ENCODE measurements around the gene PLXNB1. TPM values are rescaled to one million over a fixed set of nuclear protein-coding genes. Genes with fewer than 3 reads are reported as not detected.
A peak's percentile ranks its signal among the peaks of the same experiment; 100 is the strongest.
"Not testable (repeated sequence)": the region's sequence is repeated elsewhere in the genome, so short reads cannot be mapped to it uniquely, and the experiment has no call there.

PLXNB1 gene
- total RNA-seq, 2 experiments from 2014 or later: 1.8 to 4.0 TPM

GRCh38 chr3:48470286-48470685 is 40.4 kb upstream of the PLXNB1 start:
- ATAC-seq (no peak), DNase-seq (no peak)
- CTCF ChIA-PET: interaction anchor here (1.0 to 9.7 kb wide), 5 partner anchors 31 to 88 kb away, joined by 3 to 101 read pairs (median 3); partner anchors contain the start of genes CCDC51 and SHISA5
- H3K4me1 Mint-ChIP-seq: peaks cover 64% of the 10 kb centered on the region
- H3K27ac Mint-ChIP-seq: peak overlapping the region; percentile 85
- H3K27me3 Mint-ChIP-seq: no peaks in the 10 kb centered on the region
- H3K9me3 Mint-ChIP-seq (ENCODE audit: low read depth): no peaks in the 10 kb centered on the region
- peak overlapping the region; percentile 55 for H3K4me3 Mint-ChIP-seq
- peaks cover 51% of the 10 kb centered on the region for H3K36me3 Mint-ChIP-seq

- DNase-seq (no peak), ATAC-seq (no peak)
- Mint-ChIP-seq H3K36me3 (peaks cover 47% of the 10 kb centered on the region), H3K27me3 (no peaks in the 10 kb centered on the region), H3K4me3 (peak overlapping the region; percentile 31), H3K9me3 (ENCODE audit: low read depth) (no peaks in the 10 kb centered on the region), H3K4me1 (peaks cover 59% of the 10 kb centered on the region), H3K27ac (peak overlapping the region; percentile 85)
- CTCF ChIA-PET: interaction anchor here (1.6 to 9.7 kb wide), 3 partner anchors 31 to 38 kb away, joined by 4 to 101 read pairs (median 46); partner anchors contain the start of gene SHISA5
Observed at GRCh38 chr3:48469046-48469915, 39.4 kb upstream of the PLXNB1 start.

GRCh38 chr3:48468329-48468731 is 38.4 kb upstream of the PLXNB1 start:
- Mint-ChIP-seq H3K4me3 (peak overlapping the region; percentile 88), H3K36me3 (peaks cover 47% of the 10 kb centered on the region)
- DNase-seq: no peak

GRCh38 chr3:48467473-48468267 is 37.8 kb upstream of the PLXNB1 start:
- peaks cover 43% of the 10 kb centered on the region for H3K36me3 Mint-ChIP-seq

More at GRCh38 chr3:48468329-48468731, 38.4 kb upstream of the PLXNB1 start:
- no peaks in the 10 kb centered on the region for H3K27me3 Mint-ChIP-seq
- no peaks in the 10 kb centered on the region for H3K9me3 Mint-ChIP-seq (ENCODE audit: low read depth)
- no peak for ATAC-seq
- H3K27ac Mint-ChIP-seq: peak overlapping the region; percentile 99
- H3K4me1 Mint-ChIP-seq: peaks cover 53% of the 10 kb centered on the region
- CTCF ChIA-PET: interaction anchor here (1.1 to 9.7 kb wide), 4 partner anchors 8 to 81 kb away, joined by 3 to 101 read pairs (median 9); partner anchors contain the start of gene SHISA5

GRCh38 chr3:48467110-48467454 is 37.2 kb upstream of the PLXNB1 start:
- Mint-ChIP-seq H3K27me3 (no peaks in the 10 kb centered on the region), H3K4me1 (peaks cover 49% of the 10 kb centered on the region), H3K36me3 (peaks cover 43% of the 10 kb centered on the region), H3K9me3 (ENCODE audit: low read depth) (no peaks in the 10 kb centered on the region), H3K4me3 (peak overlapping the region; percentile 88), H3K27ac (peak overlapping the region; percentile 99)
- CTCF ChIA-PET: interaction anchor here (0.9 to 9.7 kb wide), 7 partner anchors 12 to 91 kb away, joined by 3 to 101 read pairs (median 5); partner anchors contain the start of gene SHISA5
- ATAC-seq: peak; percentile 6
- DNase-seq: no peak

More at GRCh38 chr3:48467473-48468267, 37.8 kb upstream of the PLXNB1 start:
- Mint-ChIP-seq H3K4me3 (peak overlapping the region; percentile 88), H3K4me1 (peaks cover 49% of the 10 kb centered on the region), H3K9me3 (ENCODE audit: low read depth) (no peaks in the 10 kb centered on the region), H3K27me3 (no peaks in the 10 kb centered on the region), H3K27ac (peak overlapping the region; percentile 99)
- no peak for DNase-seq
- ATAC-seq: no peak
- CTCF ChIA-PET: interaction anchor here (1.1 to 9.7 kb wide), 6 partner anchors 9 to 90 kb away, joined by 3 to 101 read pairs (median 10); partner anchors contain the start of gene SHISA5

GRCh38 chr3:48466386-48467109 is 36.7 kb upstream of the PLXNB1 start:
- peak overlapping the region; percentile 88 for H3K4me3 Mint-ChIP-seq
- H3K9me3 Mint-ChIP-seq (ENCODE audit: low read depth): no peaks in the 10 kb centered on the region
- peak overlapping the region; percentile 99 for H3K27ac Mint-ChIP-seq
- H3K36me3 Mint-ChIP-seq: peaks cover 43% of the 10 kb centered on the region
- CTCF ChIA-PET: interaction anchor here (0.9 to 9.7 kb wide), 8 partner anchors 11 to 91 kb away, joined by 3 to 101 read pairs (median 6); partner anchors contain the start of genes CCDC51, SHISA5 and TMA7
- ATAC-seq (peak; percentile 48), DNase-seq (peak; percentile 67)
- peaks cover 49% of the 10 kb centered on the region for H3K4me1 Mint-ChIP-seq
- H3K27me3 Mint-ChIP-seq: no peaks in the 10 kb centered on the region

- H3K27me3 Mint-ChIP-seq: no peaks in the 10 kb centered on the region
- ATAC-seq: peak; percentile 93
Observed at GRCh38 chr3:48465531-48466378, 35.9 kb upstream of the PLXNB1 start.

GRCh38 chr3:48465237-48465530 is 35.3 kb upstream of the PLXNB1 start:
- H3K4me1 Mint-ChIP-seq: peaks cover 52% of the 10 kb centered on the region

More at GRCh38 chr3:48465531-48466378, 35.9 kb upstream of the PLXNB1 start:
- Mint-ChIP-seq H3K36me3 (peaks cover 48% of the 10 kb centered on the region), H3K4me1 (peaks cover 52% of the 10 kb centered on the region), H3K9me3 (ENCODE audit: low read depth) (no peaks in the 10 kb centered on the region), H3K27ac (peak overlapping the region; percentile 99), H3K4me3 (peak overlapping the region; percentile 88)
- CTCF ChIA-PET: interaction anchor here (1.0 to 9.7 kb wide), 7 partner anchors 10 to 92 kb away, joined by 3 to 101 read pairs (median 6); partner anchors contain the start of genes CCDC51, SHISA5 and TMA7
- DNase-seq: peak; percentile 91

GRCh38 chr3:48464713-48465221 is 34.9 kb upstream of the PLXNB1 start:
- no peak for DNase-seq
- Mint-ChIP-seq H3K9me3 (ENCODE audit: low read depth) (no peaks in the 10 kb centered on the region), H3K4me1 (peaks cover 50% of the 10 kb centered on the region), H3K27ac (peak overlapping the region; percentile 99), H3K27me3 (no peaks in the 10 kb centered on the region), H3K36me3 (peaks cover 53% of the 10 kb centered on the region), H3K4me3 (no peak overlapping the region)
- no peak for ATAC-seq
- CTCF ChIA-PET: interaction anchor here (1.1 to 4.2 kb wide), 3 partner anchors 13 to 29 kb away, joined by 3 to 31 read pairs (median 17); no protein-coding TSS in a partner anchor

More at GRCh38 chr3:48465237-48465530, 35.3 kb upstream of the PLXNB1 start:
- DNase-seq (no peak), ATAC-seq (no peak)
- Mint-ChIP-seq H3K4me3 (peak overlapping the region; percentile 88), H3K27me3 (no peaks in the 10 kb centered on the region), H3K36me3 (peaks cover 53% of the 10 kb centered on the region), H3K27ac (peak overlapping the region; percentile 99), H3K9me3 (ENCODE audit: low read depth) (no peaks in the 10 kb centered on the region)
- CTCF ChIA-PET: interaction anchor here (4.2 kb wide), 1 partner anchor 29 kb away, joined by 31 read pairs; no protein-coding TSS in a partner anchor

- no peaks in the 10 kb centered on the region for H3K27me3 Mint-ChIP-seq
- H3K4me1 Mint-ChIP-seq: peaks cover 39% of the 10 kb centered on the region
- no peak overlapping the region for H3K27ac Mint-ChIP-seq
- no peak for ATAC-seq
- no peak overlapping the region for H3K4me3 Mint-ChIP-seq
- CTCF ChIA-PET: interaction anchor here (1.1 to 4.2 kb wide), 4 partner anchors 11 to 28 kb away, joined by 3 to 31 read pairs (median 12); partner anchors contain the start of genes CCDC51 and TMA7
- no peaks in the 10 kb centered on the region for H3K9me3 Mint-ChIP-seq (ENCODE audit: low read depth)
- DNase-seq: no peak
- H3K36me3 Mint-ChIP-seq: peaks cover 43% of the 10 kb centered on the region
Observed at GRCh38 chr3:48463703-48464102, 33.8 kb upstream of the PLXNB1 start.

- not testable (repeated sequence) for ATAC-seq; H3K27me3 Mint-ChIP-seq; H3K9me3 Mint-ChIP-seq (ENCODE audit: low read depth); H3K27ac Mint-ChIP-seq; H3K4me3 Mint-ChIP-seq; DNase-seq
- CTCF ChIA-PET: interaction anchor here (1.8 to 3.3 kb wide), 5 partner anchors 10 to 61 kb away, joined by 3 to 17 read pairs (median 7); partner anchors contain the start of genes CCDC51 and TMA7
- peaks cover 25% of the 10 kb centered on the region for H3K4me1 Mint-ChIP-seq
- peaks cover 32% of the 10 kb centered on the region for H3K36me3 Mint-ChIP-seq
Observed at GRCh38 chr3:48461767-48462166, 31.9 kb upstream of the PLXNB1 start.

Measured in activated CD8-positive, alpha-beta memory T cell treated with anti-CD3 and anti-CD28 coated beads, Interleukin-2, amount 10 ng/mL, durations not matched to agents 7 days and 5 days (primary cell).